Measurements from ENCODE around the gene KCNK1. TPM values are rescaled to one million over a fixed set of nuclear protein-coding genes. Genes with fewer than 3 reads are reported as not detected.

The KCNK1 gene
- polyA plus RNA-seq, 1 experiment, result 0.66 TPM

DNA sequence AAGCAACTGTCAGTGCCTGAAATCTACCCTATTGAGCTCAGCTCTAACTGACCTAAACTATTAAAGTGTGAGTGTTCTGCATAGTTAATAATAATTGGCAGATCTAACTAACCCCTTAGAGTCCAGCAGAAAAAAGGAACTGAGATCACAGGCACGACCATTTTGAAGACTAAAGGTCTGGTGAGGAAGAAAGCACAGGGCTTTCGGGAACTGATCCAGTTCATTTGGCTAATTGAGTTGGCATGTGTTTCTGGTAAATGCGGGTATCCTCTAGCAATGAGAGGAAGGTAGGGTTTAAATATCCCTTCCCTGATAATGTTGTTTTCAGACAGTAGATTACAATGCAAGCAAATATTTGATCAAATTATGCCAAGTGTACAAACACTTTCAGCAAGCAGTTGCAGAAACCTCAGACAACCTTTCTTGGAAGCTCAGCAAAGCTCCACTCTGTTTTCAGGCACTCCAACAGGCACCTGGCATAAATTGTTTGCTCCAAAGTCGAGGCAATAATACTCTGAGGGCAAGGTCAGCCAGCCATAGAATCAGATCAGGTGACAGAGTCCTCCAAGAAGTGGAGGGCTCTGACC lies 100.8 kb downstream of the KCNK1 start:
- Histone ChIP-seq H3K9me3 (ENCODE audit: control insufficient read depth, insufficient read depth, low read length) (peaks cover 6% of the 10 kb centered on the region; the same call in 1 of the 2 replicates), H3K27ac (ENCODE audit: low read depth, low read length) (no peak overlapping the region), H3K4me3 (ENCODE audit: low read depth, low read length) (no peak overlapping the region), H3K27me3 (ENCODE audit: control insufficient read depth, insufficient read depth, low read length) (no peaks in the 10 kb centered on the region)
- ChIA-PET POLR2A (no interaction called here), CTCF (no interaction called here)
- TF ChIP-seq CTCF (IDR thresholded peaks at IDR 0.05; ENCODE audit: low read depth, low read length), result no peak
- DNase-seq (ENCODE audit: low read depth, low spot score), result no peak

GRCh38 chr1:233718057-233718456 lies 104.2 kb downstream of the KCNK1 start:
- CTCF ChIA-PET, result no interaction called here
- POLR2A ChIA-PET, result no interaction called here
- no peak overlapping the region for H3K4me3 ChIP-seq (ENCODE audit: low read depth, low read length)
- H3K27ac ChIP-seq (ENCODE audit: low read depth, low read length), result no peak overlapping the region
- no peaks in the 10 kb centered on the region for H3K27me3 ChIP-seq (ENCODE audit: control insufficient read depth, insufficient read depth, low read length)
- DNase-seq (ENCODE audit: low read depth, low spot score), result no peak
- no peak for TF ChIP-seq CTCF (IDR thresholded peaks at IDR 0.05; ENCODE audit: low read depth, low read length)
- peaks cover 6% of the 10 kb centered on the region; the same call in 1 of the 2 replicates for H3K9me3 ChIP-seq (ENCODE audit: control insufficient read depth, insufficient read depth, low read length)

DNA sequence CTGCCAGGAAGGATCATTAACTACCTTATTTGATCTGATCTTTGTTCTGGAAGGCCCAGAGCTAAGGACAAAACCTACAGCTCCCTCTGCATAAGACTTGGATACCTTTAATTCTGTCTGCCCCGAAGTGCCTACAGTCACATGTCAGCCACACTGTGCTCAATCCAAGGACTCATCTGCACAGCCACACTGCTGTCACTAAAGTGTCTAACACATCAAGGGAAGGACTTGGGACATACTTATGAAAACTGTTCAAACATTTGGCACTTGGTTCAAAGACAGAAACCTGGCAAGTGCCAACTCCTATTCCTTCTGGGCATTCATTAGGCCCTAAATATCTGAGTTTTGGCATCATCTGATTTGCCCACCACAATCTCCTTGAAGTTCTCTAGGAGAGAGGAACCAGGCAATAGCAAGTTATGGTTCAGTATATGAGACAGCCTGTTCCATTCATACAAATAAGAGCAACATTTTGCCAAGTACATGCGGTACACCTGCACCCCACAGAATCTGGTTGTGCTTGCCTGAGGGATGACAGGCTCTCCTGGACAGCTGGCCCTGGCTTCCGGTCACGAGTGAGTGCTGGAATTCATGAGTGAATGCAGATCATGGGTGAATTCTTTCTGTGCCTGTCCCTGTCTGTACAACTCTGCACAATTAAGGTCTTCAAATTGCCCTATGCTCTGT lies 105.9 kb downstream of the KCNK1 start:
- H3K27ac ChIP-seq (ENCODE audit: low read depth, low read length), result no peak overlapping the region
- no peak for TF ChIP-seq CTCF (IDR thresholded peaks at IDR 0.05; ENCODE audit: low read depth, low read length)
- ChIA-PET POLR2A (no interaction called here), CTCF (no interaction called here)
- H3K4me3 ChIP-seq (ENCODE audit: low read depth, low read length), result no peak overlapping the region
- peaks cover 15% of the 10 kb centered on the region for H3K9me3 ChIP-seq (ENCODE audit: control insufficient read depth, insufficient read depth, low read length)
- no peak for DNase-seq (ENCODE audit: low read depth, low spot score)
- H3K27me3 ChIP-seq (ENCODE audit: control insufficient read depth, insufficient read depth, low read length), result no peaks in the 10 kb centered on the region

DNA sequence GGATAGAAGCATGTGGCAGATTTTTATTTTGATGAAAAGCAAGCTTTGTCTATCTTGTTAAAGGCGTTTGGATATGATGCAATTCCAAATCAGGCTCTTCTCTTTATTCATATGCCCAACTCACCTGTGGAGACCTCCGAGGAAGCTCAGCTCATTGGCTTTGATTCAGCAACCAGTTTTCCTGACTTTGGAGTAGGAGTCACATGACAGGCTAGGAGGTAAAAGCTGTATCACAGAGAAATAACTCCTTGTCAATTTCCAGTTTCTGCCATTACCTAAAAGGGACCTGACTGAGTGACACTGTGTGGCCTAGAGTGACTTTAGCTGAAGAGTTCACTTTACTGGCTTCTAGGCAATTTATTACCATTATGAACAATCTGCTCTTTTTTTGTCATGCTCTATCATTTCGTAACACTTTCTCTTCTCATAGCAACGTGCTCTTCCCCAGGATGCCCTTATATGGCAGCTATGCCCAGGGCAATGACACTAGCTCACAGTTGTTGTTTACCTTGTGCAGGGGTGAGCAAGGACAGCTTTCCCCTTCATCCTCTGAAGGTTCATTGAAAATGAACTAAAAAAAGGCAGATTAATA lies 107.2 kb downstream of the KCNK1 start:
- TF ChIP-seq CTCF (IDR thresholded peaks at IDR 0.05; ENCODE audit: low read depth, low read length), result no peak
- ChIA-PET CTCF (no interaction called here), POLR2A (no interaction called here)
- Histone ChIP-seq H3K27ac (ENCODE audit: low read depth, low read length) (no peak overlapping the region), H3K4me3 (ENCODE audit: low read depth, low read length) (no peak overlapping the region), H3K9me3 (ENCODE audit: control insufficient read depth, insufficient read depth, low read length) (peaks cover 21% of the 10 kb centered on the region), H3K27me3 (ENCODE audit: control insufficient read depth, insufficient read depth, low read length) (no peaks in the 10 kb centered on the region)
- no peak for DNase-seq (ENCODE audit: low read depth, low spot score)

Small RNA genes within 50 kb of the gene (small RNA-seq; reads per million reads assigned to genes)
- not detected for gene MIR4427 (ENCODE audit: insufficient read length, low read depth)

Measured in AG04450 (cell line).